EH (cell line): Measurements from ENCODE around the gene SOAT2.

Experiments used
- DNase-seq: peaks from one replicate; pipeline ENCODE4 v3.0.0-alpha.2; 2015; ENCODE audit warnings: low read depth

The SOAT2 gene, protein sequence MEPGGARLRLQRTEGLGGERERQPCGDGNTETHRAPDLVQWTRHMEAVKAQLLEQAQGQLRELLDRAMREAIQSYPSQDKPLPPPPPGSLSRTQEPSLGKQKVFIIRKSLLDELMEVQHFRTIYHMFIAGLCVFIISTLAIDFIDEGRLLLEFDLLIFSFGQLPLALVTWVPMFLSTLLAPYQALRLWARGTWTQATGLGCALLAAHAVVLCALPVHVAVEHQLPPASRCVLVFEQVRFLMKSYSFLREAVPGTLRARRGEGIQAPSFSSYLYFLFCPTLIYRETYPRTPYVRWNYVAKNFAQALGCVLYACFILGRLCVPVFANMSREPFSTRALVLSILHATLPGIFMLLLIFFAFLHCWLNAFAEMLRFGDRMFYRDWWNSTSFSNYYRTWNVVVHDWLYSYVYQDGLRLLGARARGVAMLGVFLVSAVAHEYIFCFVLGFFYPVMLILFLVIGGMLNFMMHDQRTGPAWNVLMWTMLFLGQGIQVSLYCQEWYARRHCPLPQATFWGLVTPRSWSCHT

GRCh38 chr12:53102883-53103807 is at the start of gene SOAT2:
Gene SOAT2, plus strand, starts transcription at chr12:53103486. Its CDS starts 92 bp downstream, at chr12:53103578.
- no peak for DNase-seq

DNA sequence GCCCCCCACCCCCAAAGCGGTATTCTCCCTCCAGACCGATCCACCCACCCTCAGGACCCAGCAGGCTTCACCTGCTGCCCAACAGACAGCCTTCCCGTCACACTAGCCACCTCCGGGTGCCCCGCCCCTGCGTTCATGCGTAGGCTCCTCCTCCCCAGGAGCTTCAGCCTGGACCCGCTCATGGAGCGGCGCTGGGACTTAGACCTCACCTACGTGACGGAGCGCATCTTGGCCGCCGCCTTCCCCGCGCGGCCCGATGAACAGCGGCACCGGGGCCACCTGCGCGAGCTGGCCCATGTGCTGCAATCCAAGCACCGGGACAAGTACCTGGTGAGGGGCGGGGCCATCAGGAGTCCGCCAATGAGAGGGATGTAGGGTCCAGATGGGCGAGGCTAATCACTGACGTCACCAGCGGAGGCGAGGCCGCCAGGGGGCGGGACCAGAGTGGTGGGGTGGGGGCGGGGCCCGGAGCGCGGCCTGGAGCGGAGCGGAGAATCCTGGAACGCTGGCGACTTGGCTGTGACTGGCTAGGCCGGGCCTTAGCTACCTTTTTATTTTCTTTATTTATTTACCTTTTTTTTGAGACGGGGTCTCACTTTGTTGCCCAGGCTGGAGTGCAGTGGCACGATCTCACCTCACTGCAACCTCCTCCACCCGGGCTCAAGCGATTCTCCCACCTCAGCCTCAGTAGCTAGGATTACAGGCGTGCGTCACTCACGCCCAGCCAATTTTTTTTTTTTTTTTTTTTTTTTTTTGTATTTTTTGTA is 49.0 kb upstream of the SOAT2 start:
- DNase-seq, result peak; percentile 90

DNA sequence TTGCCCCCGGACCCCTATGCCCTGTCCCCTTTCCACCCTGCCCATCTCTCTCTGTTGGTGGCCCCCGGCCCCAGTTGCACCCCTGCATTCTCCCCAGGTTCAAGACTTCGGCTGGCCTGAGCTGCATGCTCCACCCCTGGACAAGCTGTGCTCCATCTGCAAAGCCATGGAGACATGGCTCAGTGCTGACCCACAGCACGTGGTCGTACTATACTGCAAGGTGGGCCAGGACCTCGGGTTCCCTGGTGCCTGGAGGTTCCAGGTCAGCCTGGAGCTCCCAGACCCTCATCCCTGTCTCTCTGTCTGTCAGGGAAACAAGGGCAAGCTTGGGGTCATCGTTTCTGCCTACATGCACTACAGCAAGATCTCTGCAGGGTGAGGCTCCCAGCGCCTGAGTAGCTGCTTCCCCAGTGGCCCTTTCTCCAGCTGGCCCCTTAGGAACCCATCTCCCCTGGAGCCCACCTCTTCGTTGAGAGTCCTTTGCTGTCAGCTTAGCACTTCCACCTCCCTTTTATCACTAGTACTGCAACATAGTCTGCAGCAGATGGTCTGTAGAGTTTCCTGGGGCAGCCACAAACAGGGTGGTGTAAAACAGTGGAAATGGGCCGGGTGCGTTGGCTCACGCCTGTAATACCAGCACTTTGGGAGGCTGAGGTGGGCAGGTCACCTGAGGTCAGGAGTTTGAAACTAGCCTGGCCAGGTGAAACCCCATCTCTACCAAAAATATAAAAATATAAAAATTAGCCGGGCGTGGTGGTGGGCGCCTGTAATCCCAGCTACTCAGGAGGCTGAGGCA is 47.6 kb upstream of the SOAT2 start:
- no peak for DNase-seq

GRCh38 chr12:53056296-53056695 is 47.0 kb upstream of the SOAT2 start:
- DNase-seq, result no peak

DNA sequence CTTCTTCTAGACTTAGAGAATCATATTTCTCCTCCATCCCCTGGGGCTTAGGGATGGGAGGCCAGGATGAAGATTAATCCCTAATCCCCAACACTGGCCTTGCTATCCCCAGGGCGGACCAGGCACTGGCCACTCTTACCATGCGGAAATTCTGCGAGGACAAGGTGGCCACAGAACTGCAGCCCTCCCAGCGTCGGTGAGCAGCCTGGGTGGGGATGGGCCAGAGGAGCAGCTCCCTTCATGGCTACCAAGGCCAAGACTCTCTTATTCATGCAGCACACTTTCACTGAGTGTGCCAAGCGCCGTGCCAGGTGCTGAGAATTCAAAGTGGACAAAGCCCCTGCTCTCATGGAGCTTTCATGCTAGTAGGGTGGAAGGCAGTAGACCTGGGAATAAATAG is 46.4 kb upstream of the SOAT2 start:
- no peak for DNase-seq

GRCh38 chr12:53057816-53058500 is 45.3 kb upstream of the SOAT2 start:
- no peak for DNase-seq

DNA sequence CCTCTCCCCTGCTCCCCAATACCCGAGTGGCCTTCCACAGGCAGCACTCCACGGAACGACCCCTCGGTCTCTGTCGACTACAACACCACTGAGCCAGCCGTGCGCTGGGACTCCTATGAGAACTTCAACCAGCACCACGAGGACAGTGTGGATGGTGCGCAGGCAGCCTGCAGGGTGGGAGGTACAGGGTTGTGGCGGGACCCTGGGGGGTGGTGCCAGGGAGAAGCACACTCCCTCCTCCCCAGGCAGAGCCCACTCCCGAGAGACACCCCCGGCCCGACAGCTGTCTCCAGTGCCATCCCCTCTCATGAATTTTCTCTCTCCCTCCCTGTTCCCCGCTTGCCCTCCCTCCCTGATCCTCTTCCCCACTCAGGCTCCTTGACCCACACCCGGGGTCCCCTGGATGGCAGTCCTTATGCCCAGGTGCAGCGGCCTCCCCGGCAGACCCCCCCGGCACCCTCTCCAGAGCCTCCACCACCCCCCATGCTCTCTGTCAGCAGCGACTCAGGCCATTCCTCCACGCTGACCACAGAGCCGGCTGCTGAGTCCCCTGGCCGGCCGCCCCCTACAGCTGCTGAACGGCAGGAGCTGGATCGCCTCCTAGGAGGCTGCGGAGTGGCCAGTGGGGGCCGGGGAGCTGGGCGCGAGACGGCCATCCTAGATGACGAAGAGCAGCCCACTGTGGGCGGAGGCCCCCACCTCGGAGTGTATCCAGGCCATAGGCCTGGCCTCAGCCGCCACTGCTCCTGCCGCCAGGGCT is 44.4 kb upstream of the SOAT2 start:
- no peak for DNase-seq

DNA sequence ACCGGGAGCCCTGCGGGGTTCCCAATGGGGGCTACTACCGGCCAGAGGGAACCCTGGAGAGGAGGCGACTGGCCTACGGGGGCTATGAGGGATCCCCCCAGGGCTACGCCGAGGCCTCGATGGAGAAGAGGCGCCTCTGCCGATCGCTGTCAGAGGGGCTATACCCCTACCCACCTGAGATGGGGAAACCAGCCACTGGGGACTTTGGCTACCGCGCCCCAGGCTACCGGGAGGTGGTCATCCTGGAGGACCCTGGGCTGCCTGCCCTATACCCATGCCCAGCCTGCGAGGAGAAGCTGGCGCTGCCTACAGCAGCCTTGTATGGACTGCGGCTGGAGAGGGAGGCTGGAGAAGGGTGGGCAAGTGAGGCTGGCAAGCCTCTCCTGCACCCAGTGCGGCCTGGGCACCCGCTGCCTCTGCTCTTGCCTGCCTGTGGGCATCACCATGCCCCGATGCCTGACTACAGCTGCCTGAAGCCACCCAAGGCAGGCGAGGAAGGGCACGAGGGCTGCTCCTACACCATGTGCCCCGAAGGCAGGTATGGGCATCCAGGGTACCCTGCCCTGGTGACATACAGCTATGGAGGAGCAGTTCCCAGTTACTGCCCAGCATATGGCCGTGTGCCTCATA is 43.7 kb upstream of the SOAT2 start:
- DNase-seq, result no peak

- no peak for DNase-seq
These were observed 43.1 kb upstream of the SOAT2 start for GRCh38 chr12:53060064-53060720.

DNA sequence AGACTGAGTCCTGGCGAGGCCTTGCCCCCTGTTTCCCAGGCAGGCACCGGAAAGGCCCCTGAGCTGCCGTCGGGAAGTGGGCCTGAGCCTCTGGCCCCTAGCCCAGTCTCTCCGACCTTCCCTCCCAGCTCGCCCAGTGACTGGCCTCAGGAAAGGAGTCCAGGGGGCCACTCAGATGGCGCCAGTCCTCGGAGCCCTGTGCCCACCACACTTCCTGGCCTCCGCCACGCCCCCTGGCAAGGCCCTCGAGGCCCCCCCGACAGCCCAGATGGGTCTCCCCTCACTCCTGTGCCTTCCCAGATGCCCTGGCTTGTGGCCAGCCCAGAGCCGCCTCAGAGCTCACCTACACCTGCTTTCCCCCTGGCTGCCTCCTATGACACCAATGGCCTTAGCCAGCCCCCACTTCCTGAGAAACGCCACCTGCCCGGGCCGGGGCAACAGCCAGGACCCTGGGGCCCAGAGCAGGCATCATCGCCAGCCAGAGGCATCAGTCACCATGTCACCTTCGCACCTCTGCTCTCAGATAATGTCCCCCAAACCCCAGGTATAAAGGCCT is 42.5 kb upstream of the SOAT2 start:
- no peak for DNase-seq

DNA sequence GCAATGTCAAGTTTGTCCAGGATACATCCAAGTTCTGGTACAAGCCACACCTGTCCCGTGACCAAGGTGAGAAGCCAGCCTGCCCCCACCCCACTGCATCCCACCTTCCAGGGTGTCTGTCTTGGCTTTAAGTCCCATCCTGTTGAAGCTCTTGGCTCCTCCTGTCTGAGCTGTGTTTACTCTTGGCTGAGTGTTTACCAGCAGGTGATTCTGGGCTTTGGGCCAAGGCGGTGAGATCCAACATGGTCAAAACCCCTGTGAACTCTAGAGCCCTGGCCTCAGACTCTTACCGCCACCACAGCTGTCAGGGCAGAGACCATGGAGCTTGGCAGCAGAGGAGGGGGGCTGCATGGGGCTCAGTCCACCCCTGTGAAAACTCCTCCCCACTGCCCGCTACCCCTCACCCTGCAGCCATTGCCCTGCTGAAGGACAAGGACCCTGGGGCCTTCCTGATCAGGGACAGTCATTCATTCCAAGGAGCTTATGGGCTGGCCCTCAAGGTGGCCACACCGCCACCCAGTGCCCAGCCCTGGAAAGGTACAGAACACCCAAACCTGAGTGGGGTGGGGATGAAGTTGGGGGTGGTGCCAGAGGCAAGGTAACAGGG is 41.8 kb upstream of the SOAT2 start:
- DNase-seq, result no peak

- DNase-seq, result no peak
These were observed 41.0 kb upstream of the SOAT2 start for GRCh38 chr12:53062011-53062961.

DNA sequence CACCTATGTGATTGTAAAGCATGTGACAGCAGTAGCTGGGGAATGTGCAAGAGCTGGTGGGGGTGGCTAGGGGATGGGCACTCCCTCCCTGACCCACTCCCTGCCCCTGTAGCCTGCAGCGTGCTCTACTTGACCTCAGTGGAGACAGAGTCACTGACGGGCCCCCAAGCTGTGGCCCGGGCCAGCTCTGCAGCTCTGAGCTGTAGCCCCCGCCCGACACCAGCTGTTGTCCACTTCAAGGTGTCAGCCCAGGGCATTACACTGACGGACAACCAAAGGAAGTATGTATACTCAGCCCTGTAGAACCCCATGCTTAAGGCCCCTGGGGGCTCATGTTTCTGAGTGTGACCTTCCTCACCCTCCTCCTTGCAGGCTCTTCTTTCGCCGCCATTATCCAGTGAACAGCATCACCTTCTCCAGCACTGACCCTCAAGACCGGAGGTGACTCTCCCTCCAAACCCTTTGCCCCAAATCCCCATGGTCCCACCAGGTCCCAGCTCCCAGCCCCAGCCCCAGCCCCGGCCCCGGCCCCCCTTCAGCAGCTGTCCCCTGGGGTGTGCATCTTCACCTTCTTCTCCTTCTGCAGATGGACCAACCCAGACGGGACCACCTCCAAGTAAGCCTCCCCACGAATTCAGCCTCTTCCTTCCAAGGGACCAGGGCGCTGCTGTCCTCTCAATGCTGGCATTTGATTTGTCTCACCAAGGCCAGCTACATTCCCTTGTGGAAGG is 40.1 kb upstream of the SOAT2 start:
- no peak for DNase-seq

- peak; percentile 78 for DNase-seq
These were observed 39.3 kb upstream of the SOAT2 start for GRCh38 chr12:53063708-53064612.
